ENCODE data around the gene WDR48.

Gene WDR48

GRCh38 chr3:39124876-39125840 is 73.3 kb downstream of the WDR48 start:
- TF ChIP-seq CTCF (IDR thresholded peaks at IDR 0.05; ENCODE audit: borderline replicate concordance, control extremely low read depth, extremely low read depth, insufficient read depth, missing control alignments) = no peak
- DNase-seq (ENCODE audit: low spot score) = no peak
- in situ Hi-C loops (cut with MboI; ENCODE audit: low sequenced_read_pairs, unreplicated experiment) = no loop called here

GRCh38 chr3:39125841-39126500 is 74.2 kb downstream of the WDR48 start:
- no peak for TF ChIP-seq CTCF (IDR thresholded peaks at IDR 0.05; ENCODE audit: borderline replicate concordance, control extremely low read depth, extremely low read depth, insufficient read depth, missing control alignments)
- in situ Hi-C loops (cut with MboI; ENCODE audit: low sequenced_read_pairs, unreplicated experiment) = no loop called here
- no peak for DNase-seq (ENCODE audit: low spot score)

- no peak for DNase-seq (ENCODE audit: low spot score)
- TF ChIP-seq CTCF (IDR thresholded peaks at IDR 0.05; ENCODE audit: borderline replicate concordance, control extremely low read depth, extremely low read depth, insufficient read depth, missing control alignments) = peak; percentile 47
- in situ Hi-C loops (cut with MboI; ENCODE audit: low sequenced_read_pairs, unreplicated experiment) = no loop called here
These were observed 74.8 kb downstream of the WDR48 start for GRCh38 chr3:39126532-39127071.

- DNase-seq (ENCODE audit: low spot score) = no peak
- in situ Hi-C loops (cut with MboI; ENCODE audit: low sequenced_read_pairs, unreplicated experiment) = no loop called here
- no peak for TF ChIP-seq CTCF (IDR thresholded peaks at IDR 0.05; ENCODE audit: borderline replicate concordance, control extremely low read depth, extremely low read depth, insufficient read depth, missing control alignments)
These were observed 75.6 kb downstream of the WDR48 start for GRCh38 chr3:39127269-39127907.

GRCh38 chr3:39127908-39128304 is 76.1 kb downstream of the WDR48 start:
- in situ Hi-C loops (cut with MboI; ENCODE audit: low sequenced_read_pairs, unreplicated experiment) = no loop called here
- no peak for TF ChIP-seq CTCF (IDR thresholded peaks at IDR 0.05; ENCODE audit: borderline replicate concordance, control extremely low read depth, extremely low read depth, insufficient read depth, missing control alignments)
- no peak for DNase-seq (ENCODE audit: low spot score)

- in situ Hi-C loops (cut with MboI; ENCODE audit: low sequenced_read_pairs, unreplicated experiment) = no loop called here
- TF ChIP-seq CTCF (IDR thresholded peaks at IDR 0.05; ENCODE audit: borderline replicate concordance, control extremely low read depth, extremely low read depth, insufficient read depth, missing control alignments) = no peak
- DNase-seq (ENCODE audit: low spot score) = no peak
These were observed 77.1 kb downstream of the WDR48 start for GRCh38 chr3:39128951-39129350.
